ENCODE results near the gene PSMB11. TPM values are rescaled to one million over a fixed set of nuclear protein-coding genes. Genes with fewer than 3 reads are reported as not detected.

PSMB11 gene
- total RNA-seq, 1 experiment from 2014 or later: not detected

GRCh38 chr14:23056956-23057756, 15.1 kb downstream of the PSMB11 start, which contains the start of gene CDH24:
CDH24 (minus strand) TSS chr14:23057520; CDS start chr14:23055733, 1,787 bp downstream.
- Mint-ChIP-seq H3K4me3 (ENCODE audit: unreplicated experiment) (peak within 1 kb of the TSS; percentile 83), H3K36me3 (ENCODE audit: insufficient read depth, unreplicated experiment) (peaks cover 52% of the 10 kb centered on the region)
- no TSS peak for BruUV-seq (replicated peaks)

DNA sequence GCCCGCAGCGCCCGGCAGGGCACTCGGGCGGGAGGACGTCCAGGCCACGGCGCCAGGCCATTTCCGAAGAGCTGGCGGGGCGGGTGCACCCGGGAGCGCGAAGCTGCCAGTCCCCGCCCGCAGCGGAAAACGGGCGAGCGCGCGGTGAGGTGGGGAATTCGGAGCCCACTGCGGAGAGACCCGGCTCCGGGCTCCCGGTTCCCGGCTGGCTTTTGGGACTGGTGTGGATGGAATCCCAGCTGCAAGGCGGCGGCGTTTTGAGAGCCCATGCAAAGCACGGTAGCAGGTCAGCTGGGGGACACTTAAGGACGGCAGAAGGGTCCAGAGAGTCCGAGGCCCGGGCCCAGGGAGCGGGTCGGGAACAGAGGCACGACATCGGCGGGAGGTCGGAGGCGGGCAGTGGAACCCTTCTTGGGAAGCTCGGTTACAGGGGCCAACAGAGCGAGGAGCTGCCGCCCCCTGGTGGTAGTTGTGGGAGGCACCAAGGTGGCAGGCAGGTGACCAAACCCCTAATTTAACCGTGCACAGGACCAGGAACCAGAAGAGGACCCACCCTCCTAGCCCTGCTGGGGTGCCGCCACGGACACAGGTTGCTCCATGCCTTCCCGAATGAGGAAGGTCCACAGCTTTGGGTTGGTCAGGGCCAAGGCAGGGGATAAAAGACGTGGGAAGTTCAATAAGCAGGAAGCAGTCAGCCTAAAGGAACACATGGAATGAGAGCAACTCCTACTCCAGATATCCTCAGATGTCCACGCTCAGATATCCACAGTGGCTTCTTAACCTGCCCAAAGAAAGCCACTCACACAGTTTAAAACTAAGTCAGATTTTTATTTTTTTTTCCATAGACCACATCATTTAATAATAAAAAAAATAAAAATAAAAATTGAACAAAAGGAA, 16.0 kb downstream of the PSMB11 start:
- intact Hi-C loops (cut with micrococcal nuclease): loop anchor here (1.0 to 5.0 kb wide), 4 partner anchors 64 to 236 kb away; partner anchors contain the start of gene PRMT5
- BruUV-seq (replicated peaks): no TSS peak

More at GRCh38 chr14:23056956-23057756, 15.1 kb downstream of the PSMB11 start, which contains the start of gene CDH24:
- Mint-ChIP-seq H3K27ac (ENCODE audit: low read depth, unreplicated experiment) (peak within 1 kb of the TSS; percentile 63), H3K9me3 (ENCODE audit: unreplicated experiment) (no peaks in the 10 kb centered on the region), H3K27me3 (ENCODE audit: insufficient read depth, unreplicated experiment) (no peaks in the 10 kb centered on the region), H3K4me1 (ENCODE audit: insufficient read depth, unreplicated experiment) (peaks cover 31% of the 10 kb centered on the region)
- TF ChIP-seq, protein P1, sequence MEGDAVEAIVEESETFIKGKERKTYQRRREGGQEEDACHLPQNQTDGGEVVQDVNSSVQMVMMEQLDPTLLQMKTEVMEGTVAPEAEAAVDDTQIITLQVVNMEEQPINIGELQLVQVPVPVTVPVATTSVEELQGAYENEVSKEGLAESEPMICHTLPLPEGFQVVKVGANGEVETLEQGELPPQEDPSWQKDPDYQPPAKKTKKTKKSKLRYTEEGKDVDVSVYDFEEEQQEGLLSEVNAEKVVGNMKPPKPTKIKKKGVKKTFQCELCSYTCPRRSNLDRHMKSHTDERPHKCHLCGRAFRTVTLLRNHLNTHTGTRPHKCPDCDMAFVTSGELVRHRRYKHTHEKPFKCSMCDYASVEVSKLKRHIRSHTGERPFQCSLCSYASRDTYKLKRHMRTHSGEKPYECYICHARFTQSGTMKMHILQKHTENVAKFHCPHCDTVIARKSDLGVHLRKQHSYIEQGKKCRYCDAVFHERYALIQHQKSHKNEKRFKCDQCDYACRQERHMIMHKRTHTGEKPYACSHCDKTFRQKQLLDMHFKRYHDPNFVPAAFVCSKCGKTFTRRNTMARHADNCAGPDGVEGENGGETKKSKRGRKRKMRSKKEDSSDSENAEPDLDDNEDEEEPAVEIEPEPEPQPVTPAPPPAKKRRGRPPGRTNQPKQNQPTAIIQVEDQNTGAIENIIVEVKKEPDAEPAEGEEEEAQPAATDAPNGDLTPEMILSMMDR (IDR thresholded peaks at IDR 0.05; ENCODE audit: unreplicated experiment): no peak
- ChIA-PET POLR2A (interaction anchor here (0.6 to 7.7 kb wide), 14 partner anchors 11 to 500 kb away, joined by 3 to 133 read pairs (median 8); partner anchors contain the start of genes ACIN1, AJUBA, C14orf119 and PRMT5), CTCF (interaction anchor here (0.6 to 16.3 kb wide), 37 partner anchors 8 to 501 kb away, joined by 3 to 620 read pairs (median 5); partner anchors contain the start of genes ACIN1, AJUBA, C14orf119 and HAUS4)
- peak; percentile 72 for DNase-seq (ENCODE audit: unreplicated experiment)
- intact Hi-C loops (cut with micrococcal nuclease): loop anchor here (1.0 to 5.0 kb wide), 2 partner anchors 52 to 235 kb away; no protein-coding TSS in a partner anchor

GRCh38 chr14:23058654-23059504, 16.9 kb downstream of the PSMB11 start:
- Mint-ChIP-seq H3K4me1 (ENCODE audit: insufficient read depth, unreplicated experiment) (peaks cover 46% of the 10 kb centered on the region), H3K4me3 (ENCODE audit: unreplicated experiment) (no peak overlapping the region), H3K9me3 (ENCODE audit: unreplicated experiment) (no peaks in the 10 kb centered on the region), H3K36me3 (ENCODE audit: insufficient read depth, unreplicated experiment) (peaks cover 69% of the 10 kb centered on the region), H3K27me3 (ENCODE audit: insufficient read depth, unreplicated experiment) (no peaks in the 10 kb centered on the region), H3K27ac (ENCODE audit: low read depth, unreplicated experiment) (no peak overlapping the region)
- ChIA-PET POLR2A (interaction anchor here (0.6 to 7.7 kb wide), 20 partner anchors 10 to 513 kb away, joined by 3 to 133 read pairs (median 6); partner anchors contain the start of genes ACIN1, AJUBA, C14orf119 and PABPN1), CTCF (interaction anchor here (0.5 to 16.3 kb wide), 42 partner anchors 10 to 1299 kb away, joined by 3 to 620 read pairs (median 5); partner anchors contain the start of genes ACIN1, AJUBA, C14orf119 and PRMT5)
- TF ChIP-seq, protein P1 (IDR thresholded peaks at IDR 0.05; ENCODE audit: unreplicated experiment): no peak
- BruUV-seq (replicated peaks): TSS peak; percentile 89
- DNase-seq (ENCODE audit: unreplicated experiment): no peak
- intact Hi-C loops (cut with micrococcal nuclease): loop anchor here (1.0 to 5.0 kb wide), 4 partner anchors 65 to 237 kb away; partner anchors contain the start of gene PRMT5

More for the DNA sequence above, 16.0 kb downstream of the PSMB11 start:
- Mint-ChIP-seq H3K27me3 (ENCODE audit: insufficient read depth, unreplicated experiment) (no peaks in the 10 kb centered on the region), H3K4me1 (ENCODE audit: insufficient read depth, unreplicated experiment) (peaks cover 40% of the 10 kb centered on the region), H3K36me3 (ENCODE audit: insufficient read depth, unreplicated experiment) (peaks cover 60% of the 10 kb centered on the region), H3K4me3 (ENCODE audit: unreplicated experiment) (peak overlapping the region; percentile 83), H3K9me3 (ENCODE audit: unreplicated experiment) (no peaks in the 10 kb centered on the region), H3K27ac (ENCODE audit: low read depth, unreplicated experiment) (no peak overlapping the region)
- peak; percentile 90 for DNase-seq (ENCODE audit: unreplicated experiment)
- ChIA-PET CTCF (interaction anchor here (0.5 to 16.3 kb wide), 43 partner anchors 9 to 1300 kb away, joined by 3 to 620 read pairs (median 4); partner anchors contain the start of genes ACIN1, AJUBA, C14orf119 and HAUS4), POLR2A (interaction anchor here (0.6 to 7.7 kb wide), 19 partner anchors 11 to 501 kb away, joined by 3 to 133 read pairs (median 6); partner anchors contain the start of genes ACIN1, AJUBA, C14orf119 and PABPN1)
- TF ChIP-seq, protein P1 (IDR thresholded peaks at IDR 0.05; ENCODE audit: unreplicated experiment): peak; percentile 94

Measured in MCF 10A (cell line).